ENCODE measurements around the gene PHLPP1.
A peak's percentile ranks its signal among the peaks of the same experiment; 100 is the strongest.

Gene PHLPP1

GRCh38 chr18:62988471-62988870 is 273.1 kb downstream of the PHLPP1 start:
- H3K4me3 ChIP-seq (ENCODE audit: low read depth, low read length) = peak overlapping the region; percentile 17
- TF ChIP-seq CTCF (IDR thresholded peaks at IDR 0.05; ENCODE audit: low read depth, low read length) = no peak

- H3K4me3 ChIP-seq (ENCODE audit: low read depth, low read length) = no peak overlapping the region
- TF ChIP-seq CTCF (IDR thresholded peaks at IDR 0.05; ENCODE audit: low read depth, low read length) = no peak
Observed at GRCh38 chr18:62989195-62989594, 273.9 kb downstream of the PHLPP1 start.

GRCh38 chr18:62990653-62991052 is 275.3 kb downstream of the PHLPP1 start:
- no peak for TF ChIP-seq CTCF (IDR thresholded peaks at IDR 0.05; ENCODE audit: low read depth, low read length)
- no peak overlapping the region for H3K4me3 ChIP-seq (ENCODE audit: low read depth, low read length)

- no peak for TF ChIP-seq CTCF (IDR thresholded peaks at IDR 0.05; ENCODE audit: low read depth, low read length)
- no peak overlapping the region for H3K4me3 ChIP-seq (ENCODE audit: low read depth, low read length)
Observed at GRCh38 chr18:62991389-62991788, 276.0 kb downstream of the PHLPP1 start.

GRCh38 chr18:62991959-62992358 is 276.6 kb downstream of the PHLPP1 start:
- no peak overlapping the region for H3K4me3 ChIP-seq (ENCODE audit: low read depth, low read length)
- TF ChIP-seq CTCF (IDR thresholded peaks at IDR 0.05; ENCODE audit: low read depth, low read length) = no peak

- TF ChIP-seq CTCF (IDR thresholded peaks at IDR 0.05; ENCODE audit: low read depth, low read length) = no peak
- no peak overlapping the region for H3K4me3 ChIP-seq (ENCODE audit: low read depth, low read length)
Observed at GRCh38 chr18:62992877-62993365, 277.6 kb downstream of the PHLPP1 start.

- TF ChIP-seq CTCF (IDR thresholded peaks at IDR 0.05; ENCODE audit: low read depth, low read length) = no peak
- no peak overlapping the region for H3K4me3 ChIP-seq (ENCODE audit: low read depth, low read length)
Observed at GRCh38 chr18:62996566-62996965, 281.2 kb downstream of the PHLPP1 start.

Data from WI38 (cell line).